GM18867 (cell line): ENCODE results near the gene PIP5K1B.

ENCODE experiments used
- ATAC-seq: cut with Tn5 transposase; IDR thresholded peaks from one replicate; pipeline ENCODE4 v1.9.1; 2021; ENCODE audit warnings: mild to moderate bottlenecking, moderate library complexity; ENCODE audit not compliant: unreplicated experiment

Gene PIP5K1B

GRCh38 chr9:69012696-69013381, 307.8 kb downstream of the PIP5K1B start:
- no peak for ATAC-seq

GRCh38 chr9:69013382-69013727, 308.3 kb downstream of the PIP5K1B start:
- no peak for ATAC-seq

- ATAC-seq, result no peak
Measured at GRCh38 chr9:69014013-69014412, 309.0 kb downstream of the PIP5K1B start, which contains the start of gene PRKACG. TSS of gene PRKACG (minus strand) at chr9:69014113. CDS start at chr9:69014092, 21 bp downstream.

- ATAC-seq, result no peak
Measured at GRCh38 chr9:69016191-69017096, 311.4 kb downstream of the PIP5K1B start.

GRCh38 chr9:69018737-69019136, 313.7 kb downstream of the PIP5K1B start:
- ATAC-seq, result no peak

GRCh38 chr9:69019808-69020207, 314.8 kb downstream of the PIP5K1B start:
- ATAC-seq, result no peak

- no peak for ATAC-seq
Measured at GRCh38 chr9:69020301-69021145, 315.5 kb downstream of the PIP5K1B start.

- ATAC-seq, result no peak
Measured at GRCh38 chr9:69023650-69024049, 318.6 kb downstream of the PIP5K1B start.

GRCh38 chr9:69027355-69028097, 322.5 kb downstream of the PIP5K1B start:
- peak; percentile 84 for ATAC-seq

GRCh38 chr9:69028754-69029153, 323.7 kb downstream of the PIP5K1B start:
- ATAC-seq, result no peak

- no peak for ATAC-seq
Measured at GRCh38 chr9:69029535-69029934, 324.5 kb downstream of the PIP5K1B start.

- no peak for ATAC-seq
Measured at GRCh38 chr9:69030851-69031645, 326.0 kb downstream of the PIP5K1B start.

GRCh38 chr9:69034071-69034470, 329.0 kb downstream of the PIP5K1B start:
- ATAC-seq, result no peak

GRCh38 chr9:69035438-69036308, 330.6 kb downstream of the PIP5K1B start, which contains the start of gene FXN:
TSS of gene FXN (plus strand) at chr9:69035752. CDS start at chr9:69035783, 31 bp downstream.
- ATAC-seq, result peak; percentile 92

- peak; percentile 28 for ATAC-seq
Measured at GRCh38 chr9:69036309-69036708, 331.3 kb downstream of the PIP5K1B start.

GRCh38 chr9:69036799-69037198, 331.8 kb downstream of the PIP5K1B start:
- ATAC-seq, result no peak

GRCh38 chr9:69040646-69041045, 335.6 kb downstream of the PIP5K1B start:
- no peak for ATAC-seq
